NCI-H2227 treated with DMSO at 0.1 percent for 48 hours (cell line): ENCODE data around the gene CNNM1.

Source experiments
- DNase-seq: peaks from one replicate; lab custom pipeline; 2025; lab: John Stamatoyannopoulos, UW

Gene CNNM1

DNA sequence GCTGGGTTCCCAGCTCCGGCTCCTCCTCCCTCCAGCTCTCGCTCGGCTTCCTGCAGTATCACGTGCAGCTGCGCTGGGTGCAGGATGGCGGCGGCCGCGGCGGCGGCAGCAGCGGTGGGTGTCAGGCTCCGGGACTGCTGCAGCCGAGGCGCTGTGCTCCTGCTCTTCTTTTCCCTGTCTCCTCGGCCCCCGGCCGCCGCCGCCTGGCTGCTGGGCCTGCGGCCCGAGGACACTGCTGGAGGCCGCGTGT, at the start of gene CNNM1:
CNNM1 (plus strand) TSS at position 53 of the 250 bp plus-strand sequence; CDS start at position 85, 32 bp downstream.
- DNase-seq: peak; percentile 18

DNA sequence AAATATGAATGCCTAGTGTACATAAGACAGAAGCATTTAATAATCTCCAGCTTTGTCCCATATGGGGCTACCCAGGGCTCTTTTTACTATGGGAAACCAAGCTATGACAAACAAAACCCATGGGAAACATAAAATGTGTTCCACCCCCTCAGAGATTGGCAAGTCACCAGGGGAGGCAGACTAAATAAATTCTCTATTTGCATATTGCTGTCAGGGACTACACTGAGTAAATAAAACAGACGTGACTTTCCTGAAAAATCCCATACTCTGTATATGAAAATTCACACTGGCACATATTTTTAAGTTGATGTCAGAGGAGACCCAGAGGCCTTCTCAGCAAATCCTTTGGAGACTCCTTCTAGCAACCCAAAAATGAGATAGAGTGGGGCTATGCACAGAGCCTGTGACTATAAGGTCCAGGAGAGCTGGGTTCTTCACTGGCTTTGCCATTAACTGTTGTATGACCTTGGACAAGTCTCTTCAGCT, 49.5 kb upstream of the CNNM1 start:
- no peak for DNase-seq

DNA sequence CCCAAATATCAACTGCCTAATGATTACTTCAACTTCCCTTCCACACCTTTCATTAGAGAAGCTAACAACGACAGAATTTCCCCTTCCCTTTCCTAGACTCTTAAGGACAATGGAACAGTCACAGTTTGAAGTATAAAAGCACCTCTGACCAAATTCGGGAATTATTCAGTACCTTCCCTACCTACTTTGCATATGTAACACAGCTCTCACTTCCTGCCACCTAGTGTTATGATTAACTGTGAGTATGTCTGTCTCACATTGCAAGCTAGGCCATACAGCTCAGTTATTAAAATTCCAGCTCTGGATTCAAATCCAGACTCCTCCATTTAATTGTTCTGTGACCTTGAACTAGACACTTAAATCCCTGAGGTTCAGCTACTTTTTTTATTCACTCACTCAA, 48.7 kb upstream of the CNNM1 start:
- DNase-seq: no peak

DNA sequence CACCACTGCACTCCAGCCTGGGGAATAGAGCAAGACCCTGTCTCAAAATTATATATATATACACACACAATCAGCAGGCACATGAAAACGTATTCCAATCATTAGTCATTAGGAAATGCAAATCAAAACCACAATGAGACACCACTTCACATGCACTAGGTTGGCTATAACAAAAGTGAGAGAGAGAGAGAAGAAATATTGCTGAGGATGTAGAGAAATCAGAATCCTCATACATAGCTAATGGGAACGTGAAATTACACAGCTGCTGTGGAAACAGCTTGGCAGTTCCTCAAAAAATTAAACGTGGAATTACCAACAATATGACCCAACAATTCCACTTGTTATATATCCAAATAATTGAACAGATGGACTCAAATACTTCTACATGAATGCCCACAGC, 43.3 kb upstream of the CNNM1 start:
- DNase-seq: no peak

DNA sequence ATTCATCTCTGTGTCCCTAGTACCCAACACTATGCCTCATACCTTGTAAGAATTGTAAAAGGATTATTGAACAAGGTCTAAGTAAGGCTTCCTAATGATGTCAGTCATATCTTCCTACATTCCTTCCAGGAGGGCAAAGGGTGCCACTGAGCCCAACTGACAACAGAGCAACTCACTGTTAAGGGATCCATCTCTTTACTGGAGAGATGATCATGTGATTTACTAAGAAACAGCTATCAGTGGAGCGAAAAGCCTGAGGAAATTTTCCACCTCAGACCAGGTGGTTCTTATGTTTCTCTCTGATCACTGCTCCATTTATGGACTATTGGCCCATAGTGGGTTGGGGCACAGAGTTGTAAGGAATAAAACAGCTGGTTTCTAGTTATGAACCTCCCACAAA, 38.9 kb upstream of the CNNM1 start:
- DNase-seq: no peak

DNA sequence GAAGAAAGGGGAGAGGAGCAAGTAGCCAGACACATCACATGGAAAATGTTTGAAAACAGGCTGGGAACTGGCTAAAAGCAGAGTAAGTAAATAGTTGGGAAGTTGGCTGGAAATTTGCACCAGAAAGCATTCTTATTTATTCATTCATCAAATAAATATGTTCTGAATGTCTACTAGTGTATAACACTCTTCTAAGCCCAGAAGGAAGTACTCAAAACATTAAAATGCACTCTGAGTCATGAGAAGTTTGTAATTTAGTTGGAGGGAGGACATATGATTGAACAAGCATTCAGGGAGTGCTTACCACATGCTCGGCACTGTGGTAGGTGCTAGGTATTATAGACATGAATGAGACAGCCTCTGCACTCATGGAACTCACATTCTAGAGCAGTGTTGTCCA, 37.0 kb upstream of the CNNM1 start:
- no peak for DNase-seq

DNA sequence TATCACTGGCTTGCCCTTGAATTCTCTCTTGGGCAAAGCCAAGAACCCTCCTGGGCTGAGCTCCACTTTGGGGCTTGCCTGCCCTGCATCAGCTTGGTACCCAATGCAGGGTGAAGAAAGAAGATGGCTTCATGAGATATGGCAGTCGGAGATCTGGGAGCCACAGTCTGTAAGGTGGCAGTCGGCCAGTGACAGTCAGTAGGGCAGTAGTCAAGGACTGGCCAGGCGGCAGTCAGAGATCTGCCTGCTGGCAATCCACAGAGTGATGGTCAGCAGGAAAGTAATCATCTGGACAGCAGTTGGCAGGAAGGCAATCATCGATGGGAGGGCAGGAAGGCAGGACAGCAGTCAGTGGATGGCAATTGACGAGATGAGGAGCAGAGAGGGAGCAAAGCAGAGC, 32.6 kb upstream of the CNNM1 start:
- no peak for DNase-seq

DNA sequence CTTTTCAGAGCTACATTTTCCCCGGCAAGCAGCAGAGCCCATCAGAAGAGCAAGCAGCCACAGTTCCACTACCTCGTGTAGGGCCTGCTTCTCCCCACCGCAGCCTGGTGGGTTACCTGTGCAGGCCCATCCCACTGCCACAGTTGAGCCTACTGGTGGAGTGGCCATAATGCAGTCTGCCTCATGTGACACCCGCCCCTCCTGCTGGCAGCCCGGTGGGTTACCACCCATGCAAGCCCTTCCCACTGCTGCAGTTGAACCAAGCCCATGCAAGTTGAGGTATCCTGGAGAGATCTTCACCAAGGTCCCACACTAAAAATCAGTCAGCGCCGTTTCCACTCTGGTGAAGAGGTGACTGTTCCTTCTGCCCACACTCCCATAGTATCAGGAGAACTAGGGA, 32.1 kb upstream of the CNNM1 start:
- no peak for DNase-seq

DNA sequence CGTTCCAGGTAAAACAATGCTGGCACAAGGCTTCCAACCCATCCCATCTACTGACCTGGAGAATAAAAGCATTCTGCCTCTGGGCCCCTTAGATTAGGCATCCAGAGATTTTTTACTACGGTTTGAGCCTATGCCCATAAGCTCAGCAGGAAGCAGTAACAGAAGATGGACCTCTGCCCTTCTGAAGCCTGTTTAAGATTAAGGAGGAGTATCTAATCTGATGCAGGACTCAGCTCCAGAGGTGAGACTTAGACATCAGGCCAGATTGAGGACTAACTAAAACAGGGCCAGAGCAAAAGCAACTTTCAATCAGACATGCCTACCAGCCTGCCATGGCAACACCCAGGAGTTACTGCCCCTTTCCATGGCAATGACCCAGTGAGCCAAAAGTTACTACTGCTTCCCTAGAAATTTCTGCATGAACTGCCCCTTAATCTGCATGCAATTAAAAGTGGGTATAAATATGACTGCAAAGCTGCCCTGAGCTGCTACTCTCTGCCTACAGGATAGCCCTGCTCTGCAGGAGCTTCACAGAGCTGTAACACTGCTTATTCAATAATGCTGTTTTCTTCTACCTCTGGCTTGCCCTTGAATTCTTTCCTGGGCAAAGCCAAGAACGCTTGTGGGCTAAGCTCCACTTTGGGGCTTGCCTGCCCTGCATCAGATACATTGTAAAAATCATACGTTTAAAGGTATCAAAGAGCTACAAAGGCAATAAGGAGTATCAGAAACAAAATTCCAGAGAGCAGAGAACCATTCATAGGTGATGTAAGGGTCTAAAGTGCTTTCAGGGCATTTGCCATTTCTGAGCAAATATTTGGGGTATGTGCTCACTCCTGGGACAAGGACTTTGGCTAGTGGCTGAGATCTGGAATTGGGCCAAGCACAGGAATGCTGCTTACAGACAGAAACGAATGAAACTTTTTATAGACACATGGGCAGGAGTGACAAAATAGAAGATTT, 25.0 kb upstream of the CNNM1 start:
- DNase-seq: no peak

DNA sequence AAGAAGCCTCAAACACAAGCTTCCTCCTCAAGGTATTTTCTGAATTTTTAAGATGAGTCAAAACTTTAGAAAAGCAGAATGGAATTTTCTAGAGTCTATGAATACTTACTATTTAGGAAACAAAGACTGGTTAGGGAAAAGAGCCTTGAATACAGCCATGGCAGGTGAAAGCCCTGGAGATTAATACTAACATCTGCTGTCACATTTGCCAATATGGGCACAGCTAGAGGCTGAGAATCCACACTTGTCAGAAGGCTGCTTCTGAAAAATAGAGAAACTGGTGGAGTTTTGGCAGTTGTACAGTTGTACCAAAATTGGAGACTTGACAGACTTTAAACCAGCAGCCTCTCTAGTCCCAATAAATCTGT, 24.3 kb upstream of the CNNM1 start:
- DNase-seq: no peak

DNA sequence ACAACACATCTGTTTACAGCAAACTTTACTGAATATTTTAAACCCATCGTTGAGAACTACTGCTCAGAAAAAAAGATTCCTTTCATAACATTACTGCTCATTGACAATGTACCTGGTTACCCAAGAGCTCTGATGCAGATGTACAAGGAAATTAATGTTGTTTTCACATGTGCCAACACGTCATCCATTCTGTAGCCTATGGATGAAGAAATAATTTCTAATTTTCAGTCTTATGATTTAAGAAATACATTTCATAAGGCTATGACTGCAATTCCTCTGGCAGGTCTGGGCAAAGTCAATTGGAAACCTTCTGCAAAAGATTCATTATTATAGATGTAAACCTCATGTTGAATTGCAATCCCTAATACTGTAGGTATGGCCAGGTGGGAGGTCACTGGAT, 16.7 kb upstream of the CNNM1 start:
- DNase-seq: no peak

DNA sequence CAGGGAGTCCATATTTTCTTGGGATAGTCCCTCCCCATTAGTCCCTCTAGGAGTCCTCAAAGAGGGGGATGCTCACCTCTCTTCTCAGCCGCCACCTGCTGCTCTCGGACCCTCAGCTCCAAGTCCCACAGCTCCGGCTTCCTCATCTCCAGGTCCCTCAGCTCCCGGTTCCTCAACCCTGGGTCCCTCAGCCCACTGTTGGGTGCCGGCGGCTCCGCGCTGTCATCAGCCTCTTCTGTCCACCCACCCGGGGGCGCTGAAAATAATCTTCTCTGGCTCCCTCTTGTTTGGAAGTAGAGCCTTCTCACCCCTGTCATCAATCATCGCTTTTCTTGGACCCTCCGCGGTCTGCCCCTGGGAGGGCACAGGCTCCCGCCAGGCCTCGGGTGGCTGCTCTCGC, 13.3 kb upstream of the CNNM1 start:
- no peak for DNase-seq

DNA sequence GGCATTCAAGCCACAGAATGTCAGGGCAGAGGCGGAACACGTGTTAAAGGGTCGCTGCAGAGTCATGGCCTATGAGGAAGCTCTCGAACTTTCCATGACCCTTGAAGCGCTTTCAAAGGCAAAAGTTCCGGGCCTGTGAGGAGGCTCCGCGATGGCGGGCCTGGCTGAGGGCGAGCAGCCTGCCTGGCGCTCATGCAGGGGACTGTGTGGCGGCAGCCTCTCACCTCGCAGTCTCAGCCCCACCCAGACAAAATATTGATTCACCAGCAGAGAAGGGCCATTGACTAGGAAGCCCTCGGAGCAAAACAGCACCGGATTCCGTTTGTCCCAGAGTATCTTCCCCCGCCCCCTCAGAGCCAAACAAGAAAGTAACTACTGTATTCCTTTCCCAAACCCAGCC, 12.8 kb upstream of the CNNM1 start:
- no peak for DNase-seq

DNA sequence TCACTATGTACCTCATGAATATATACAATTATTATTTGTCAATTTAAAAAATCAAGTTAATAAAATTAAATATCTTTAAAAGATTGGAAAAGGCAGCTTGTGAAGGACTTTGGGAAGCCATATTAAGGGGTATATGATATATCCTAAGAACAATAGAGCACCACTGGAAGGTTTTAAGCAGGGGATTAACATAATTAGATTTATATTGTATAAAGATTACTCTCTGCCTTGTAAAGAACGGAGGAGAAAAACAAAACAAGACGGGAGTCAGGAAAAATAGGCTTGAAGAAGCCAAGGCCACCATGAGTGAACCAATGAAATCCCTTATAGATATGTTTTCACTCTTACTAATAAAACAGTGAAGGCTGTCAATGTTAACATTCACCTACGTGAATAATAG, 11.1 kb upstream of the CNNM1 start:
- DNase-seq: no peak

DNA sequence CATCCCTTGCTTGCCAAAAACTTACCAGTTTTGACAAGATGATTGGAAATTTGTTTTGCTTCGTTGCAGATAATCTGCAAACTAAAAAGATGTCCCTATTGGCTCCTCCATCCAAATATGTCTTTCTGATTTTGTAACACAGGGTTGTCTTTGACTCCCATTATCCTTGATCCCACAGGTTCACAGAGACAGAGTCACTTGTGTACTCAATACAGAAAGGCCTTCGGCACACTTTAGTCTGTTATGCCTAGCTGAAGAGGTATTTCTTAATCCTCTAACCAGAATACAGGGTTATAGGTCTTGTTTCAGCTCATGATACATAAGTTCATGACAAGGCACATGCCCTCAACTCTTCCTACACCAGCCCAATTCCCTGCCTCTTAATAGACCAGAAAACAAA, 10.7 kb upstream of the CNNM1 start:
- DNase-seq: no peak

DNA sequence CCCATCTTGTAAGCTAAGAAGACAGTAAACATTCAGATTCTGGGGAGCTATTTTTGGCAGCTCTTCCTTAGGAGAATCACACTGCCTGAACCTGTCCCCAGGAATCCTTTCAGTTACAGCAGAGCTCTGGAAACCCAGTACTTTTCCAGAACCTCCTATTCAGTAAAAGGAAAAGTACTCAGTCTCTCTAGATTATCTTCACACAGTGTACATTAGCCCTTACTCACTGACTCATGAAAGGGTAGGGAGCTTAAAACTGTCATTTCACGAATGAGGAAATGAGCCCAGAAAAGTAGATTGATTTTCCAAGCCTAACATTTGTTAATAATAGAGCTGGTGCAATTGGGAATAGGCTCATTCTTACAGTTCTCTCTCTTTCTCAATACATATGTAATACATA, 3.9 kb upstream of the CNNM1 start:
- DNase-seq: no peak

DNA sequence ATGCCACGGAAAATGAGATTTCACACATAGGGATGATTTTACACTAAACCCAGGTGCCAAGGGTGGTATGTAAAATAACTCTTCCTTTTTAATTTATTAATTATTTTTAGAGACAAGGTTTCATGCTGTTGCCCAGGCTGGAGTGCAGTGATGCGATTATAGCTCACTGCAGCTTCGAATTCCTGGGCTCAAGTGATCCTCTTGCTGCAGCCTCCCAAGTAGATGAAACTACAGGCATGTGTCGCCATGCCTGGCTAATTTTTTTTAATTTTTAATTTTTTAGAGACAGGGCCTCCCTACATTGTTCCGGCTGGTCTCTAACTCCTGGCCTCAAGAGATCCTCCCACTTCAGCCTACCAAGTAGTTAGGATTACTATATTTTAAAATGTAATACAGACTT, 2.3 kb upstream of the CNNM1 start:
- no peak for DNase-seq

DNA sequence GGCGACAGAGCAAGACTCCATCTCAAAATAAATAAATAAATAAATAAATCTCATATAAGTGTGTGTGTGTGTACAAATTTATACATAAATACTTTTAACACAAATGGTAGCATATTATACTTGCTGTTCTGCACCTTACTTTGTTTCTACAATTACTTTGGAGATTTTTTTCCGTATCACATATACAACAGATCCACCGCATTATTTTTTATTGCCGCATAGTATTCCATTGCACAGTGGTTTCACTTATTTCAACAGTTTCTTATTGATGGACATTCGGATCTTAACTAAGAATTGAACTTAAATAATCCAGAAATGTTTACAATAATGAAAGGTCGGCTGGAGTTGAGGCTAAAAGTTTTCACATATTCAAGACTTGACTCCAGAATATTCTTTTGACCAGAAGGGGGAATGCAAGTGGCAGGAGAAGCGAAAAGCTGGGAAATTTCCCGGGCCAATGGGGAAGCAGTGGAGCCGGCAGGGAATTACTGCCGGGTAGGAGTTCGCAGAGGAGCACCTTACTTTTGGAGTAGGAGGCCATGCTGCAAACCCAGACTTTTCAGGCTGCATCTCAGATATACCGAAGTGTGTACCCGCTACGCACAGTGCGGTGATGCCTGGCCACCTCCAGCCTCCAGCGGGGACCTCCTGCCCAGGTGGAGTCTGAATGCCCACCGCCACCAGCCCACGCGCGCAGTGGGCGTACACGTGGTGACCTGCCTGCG, 415 bp upstream of the CNNM1 start:
- DNase-seq: no peak

DNA sequence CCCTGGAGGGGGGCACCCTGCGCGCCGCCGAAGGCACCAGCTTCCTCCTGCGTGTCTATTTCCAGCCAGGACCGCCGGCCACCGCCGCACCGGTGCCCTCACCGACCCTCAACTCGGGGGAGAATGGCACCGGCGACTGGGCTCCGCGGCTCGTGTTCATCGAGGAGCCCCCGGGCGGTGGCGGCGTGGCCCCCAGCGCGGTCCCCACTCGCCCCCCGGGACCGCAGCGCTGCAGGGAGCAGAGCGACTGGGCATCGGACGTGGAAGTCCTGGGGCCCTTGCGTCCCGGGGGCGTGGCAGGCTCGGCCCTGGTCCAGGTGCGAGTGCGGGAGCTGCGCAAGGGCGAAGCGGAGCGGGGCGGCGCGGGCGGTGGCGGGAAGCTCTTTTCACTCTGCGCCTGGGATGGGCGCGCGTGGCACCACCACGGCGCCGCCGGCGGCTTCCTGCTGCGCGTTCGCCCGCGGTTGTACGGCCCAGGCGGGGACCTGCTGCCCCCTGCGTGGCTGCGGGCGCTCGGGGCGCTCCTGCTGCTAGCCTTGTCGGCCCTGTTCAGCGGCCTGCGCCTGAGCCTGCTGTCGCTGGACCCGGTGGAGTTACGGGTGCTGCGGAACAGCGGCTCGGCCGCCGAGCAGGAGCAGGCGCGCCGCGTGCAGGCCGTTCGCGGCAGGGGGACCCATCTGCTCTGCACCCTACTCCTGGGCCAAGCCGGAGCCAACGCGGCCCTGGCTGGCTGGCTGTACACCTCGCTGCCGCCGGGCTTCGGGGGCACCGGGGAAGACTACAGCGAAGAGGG, 594 bp downstream of the CNNM1 start:
- no peak for DNase-seq

DNA sequence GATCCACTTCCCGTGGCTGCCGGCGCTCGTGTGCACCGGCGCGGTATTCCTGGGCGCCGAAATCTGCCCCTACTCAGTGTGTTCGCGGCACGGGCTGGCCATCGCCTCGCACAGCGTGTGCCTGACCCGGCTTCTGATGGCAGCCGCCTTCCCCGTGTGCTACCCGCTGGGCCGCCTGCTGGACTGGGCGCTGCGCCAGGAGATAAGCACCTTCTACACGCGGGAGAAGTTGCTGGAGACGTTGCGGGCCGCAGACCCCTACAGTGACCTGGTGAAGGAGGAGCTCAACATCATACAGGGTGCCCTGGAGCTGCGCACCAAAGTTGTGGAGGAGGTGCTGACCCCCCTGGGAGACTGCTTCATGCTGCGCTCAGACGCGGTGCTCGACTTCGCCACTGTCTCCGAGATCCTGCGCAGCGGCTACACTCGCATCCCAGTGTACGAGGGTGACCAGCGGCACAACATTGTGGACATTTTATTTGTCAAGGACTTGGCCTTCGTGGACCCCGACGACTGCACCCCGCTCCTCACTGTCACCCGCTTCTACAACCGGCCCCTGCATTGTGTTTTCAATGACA, 1.3 kb downstream of the CNNM1 start:
- no peak for DNase-seq

DNA sequence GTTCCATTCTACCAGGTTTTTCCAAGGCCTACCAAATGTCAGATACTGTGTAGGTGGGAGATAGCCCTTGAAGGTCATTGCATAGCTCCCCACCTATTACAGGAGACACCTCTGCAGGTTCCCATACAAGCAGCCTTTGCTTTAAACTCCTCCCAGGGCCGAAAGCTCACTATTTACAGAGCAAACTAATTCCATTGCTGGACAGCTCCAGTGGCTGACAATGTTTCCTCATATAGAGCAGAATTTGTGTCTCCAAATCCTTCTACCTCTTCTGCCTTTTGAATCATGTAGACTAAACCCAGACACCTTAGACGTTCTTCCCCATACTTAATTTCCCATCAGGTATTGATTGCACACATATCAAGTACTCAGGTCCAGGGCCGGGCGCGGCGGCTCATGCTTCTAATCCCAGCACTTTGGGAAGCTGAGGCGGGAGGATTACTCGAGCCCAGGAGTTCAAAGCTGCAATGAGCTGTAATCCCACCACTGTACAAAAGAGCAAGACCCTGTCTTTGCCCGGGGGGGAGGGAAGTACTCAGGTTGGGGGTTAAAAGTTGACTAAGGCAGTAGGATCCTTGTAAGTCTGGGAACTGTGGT, 2.1 kb downstream of the CNNM1 start:
- no peak for DNase-seq

DNA sequence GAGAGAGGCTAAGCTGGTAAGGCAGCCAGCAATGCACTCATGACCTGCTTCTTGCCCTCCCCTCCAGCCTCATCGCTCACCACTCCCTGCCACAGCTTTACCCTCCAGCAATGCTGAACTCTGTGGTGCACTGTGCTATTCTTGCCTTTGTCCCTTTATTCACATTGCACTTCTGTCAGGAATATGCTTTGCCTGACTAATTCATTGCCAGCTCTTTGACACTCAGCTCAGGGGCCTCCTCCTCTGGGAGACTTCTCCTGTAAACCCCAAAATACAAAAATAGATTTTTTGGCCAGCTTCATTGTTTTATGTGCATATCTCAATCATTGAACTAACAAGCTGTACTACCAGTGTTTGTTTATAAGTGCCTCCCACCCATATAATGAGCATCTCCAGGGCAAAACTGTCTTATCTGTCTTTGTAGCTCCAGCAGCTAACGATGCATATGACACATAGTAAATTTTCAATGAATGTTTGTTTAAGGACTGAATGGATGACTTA, 8.2 kb downstream of the CNNM1 start:
- DNase-seq: no peak
